Stimulated activated CD8-positive, alpha-beta memory T cell treated with anti-CD3 and anti-CD28 coated beads, Interleukin-4, amount 100 ng/mL, for 4 hours (primary cell): ENCODE data around the gene GANC.
"Not testable (repeated sequence)": the region's sequence is repeated elsewhere in the genome, so short reads cannot be mapped to it uniquely, and the experiment has no call there.

ENCODE experiments used
- DNase-seq, 2 donors: peaks; one replicate each; pipeline ENCODE4 v3.0.0-alpha.2; 2020; ENCODE audit warnings: low read depth in 2 of 2, low spot score in 1 of 2

Gene GANC

GRCh38 chr15:42283671-42284070, 10.7 kb downstream of the GANC start:
- no peak for DNase-seq

- DNase-seq: no peak
These were observed 11.6 kb downstream of the GANC start for GRCh38 chr15:42284551-42284950.

- no peak for DNase-seq
These were observed 12.0 kb downstream of the GANC start for GRCh38 chr15:42285034-42285433.

GRCh38 chr15:42286445-42287029, 13.5 kb downstream of the GANC start:
- no peak for DNase-seq

- no peak for DNase-seq
These were observed 14.9 kb downstream of the GANC start for GRCh38 chr15:42287931-42288330.

GRCh38 chr15:42289166-42289565, 16.2 kb downstream of the GANC start:
- DNase-seq: no peak

- DNase-seq: not testable (repeated sequence)
These were observed 28.0 kb downstream of the GANC start for GRCh38 chr15:42301004-42301403.

GRCh38 chr15:42306681-42307080, 33.7 kb downstream of the GANC start:
- no peak for DNase-seq

- no peak for DNase-seq
These were observed 40.5 kb downstream of the GANC start for GRCh38 chr15:42313463-42313862.

GRCh38 chr15:42314818-42315217, 41.8 kb downstream of the GANC start:
- no peak for DNase-seq

GRCh38 chr15:42315521-42315920, 42.5 kb downstream of the GANC start:
- DNase-seq: no peak

- not testable (repeated sequence) for DNase-seq
These were observed 43.3 kb downstream of the GANC start for GRCh38 chr15:42316282-42316805.

- no peak for DNase-seq
These were observed 46.2 kb downstream of the GANC start for GRCh38 chr15:42319206-42319605.

GRCh38 chr15:42324308-42324707, 51.3 kb downstream of the GANC start:
- DNase-seq: no peak

- no peak for DNase-seq
These were observed 56.2 kb downstream of the GANC start for GRCh38 chr15:42329161-42329560.

GRCh38 chr15:42329992-42330391, 57.0 kb downstream of the GANC start:
- no peak for DNase-seq

GRCh38 chr15:42331235-42331634, 58.2 kb downstream of the GANC start:
- DNase-seq: no peak

GRCh38 chr15:42332331-42332730, 59.3 kb downstream of the GANC start:
- no peak for DNase-seq

- DNase-seq: no peak
These were observed 62.1 kb downstream of the GANC start for GRCh38 chr15:42335074-42335473.

- DNase-seq: not testable (repeated sequence)
These were observed 63.6 kb downstream of the GANC start for GRCh38 chr15:42336650-42337049.

GRCh38 chr15:42337104-42337503, 64.1 kb downstream of the GANC start:
- DNase-seq: not testable (repeated sequence)

GRCh38 chr15:42338500-42338899, 65.5 kb downstream of the GANC start:
- DNase-seq: no peak

- DNase-seq: no peak
These were observed 70.7 kb downstream of the GANC start for GRCh38 chr15:42343596-42344232.
